ENCODE results near the gene BTBD9. TPM values are rescaled to one million over a fixed set of nuclear protein-coding genes. Genes with fewer than 3 reads are reported as not detected.

Gene BTBD9
- total and polyA plus RNA-seq, 2 donors (not counting 1 experiment from before 2014, with no cell fraction given) = 4.1 to 48.9 TPM

- Histone ChIP-seq H4K20me1 (ENCODE audit: control insufficient read depth, insufficient read depth, low read length, poor library complexity, severe bottlenecking) (no peaks in the 10 kb centered on the region), H3K9me3 (ENCODE audit: control extremely low read depth in 1 of 3, control insufficient read depth in 2 of 3, insufficient read depth in 1 of 3, low read length in 2 of 3) (no peaks in the 10 kb centered on the region), H3K4me3 (ENCODE audit: control extremely low read depth in 1 of 5, extremely low read depth in 1 of 5, insufficient read depth in 1 of 5, low read depth in 2 of 5, low read length in 4 of 5) (no peak overlapping the region), H3K27me3 (replicated peaks in 1 of 4; ENCODE audit: control extremely low read depth in 1 of 4, control insufficient read depth in 3 of 4, insufficient read depth in 4 of 4, low read length in 3 of 4) (no peaks in the 10 kb centered on the region), H3K27ac (ENCODE audit: low read length in 2 of 2) (no peak overlapping the region), H3K79me2 (ENCODE audit: control insufficient read depth, insufficient read depth, low read length) (no peaks in the 10 kb centered on the region), H3K4me2 (replicated peaks; ENCODE audit: low read depth, low read length, poor library complexity, severe bottlenecking) (no peak overlapping the region), H3K9ac (ENCODE audit: low read length) (no peak overlapping the region), H2AFZ (ENCODE audit: insufficient read depth, low read depth, low read length, poor library complexity, severe bottlenecking) (no peak overlapping the region), H3K36me3 (replicated peaks in 1 of 2; ENCODE audit: control extremely low read depth in 1 of 2, control insufficient read depth in 1 of 2, extremely low read depth in 1 of 2, insufficient read depth in 2 of 2, low read length in 1 of 2) (no peaks in the 10 kb centered on the region), H3K4me1 (ENCODE audit: control insufficient read depth in 2 of 2, insufficient read depth in 2 of 2, low read length in 2 of 2) (no peaks in the 10 kb centered on the region)
- ChIA-PET POLR2A (no interaction called here), CTCF (no interaction called here)
- 97% methylated on average over 2 of the region's 3 CpGs for WGBS (ENCODE audit: insufficient coverage)
- intact Hi-C loops (cut with micrococcal nuclease) = no loop called here
- Mint-ChIP-seq H3K4me1 (no peaks in the 10 kb centered on the region), H3K27ac (no peak overlapping the region), H3K27me3 (no peaks in the 10 kb centered on the region), H3K4me3 (no peak overlapping the region), H3K9me3 (ENCODE audit: insufficient read depth) (peaks cover 2% of the 10 kb centered on the region)
- TF ChIP-seq EZH2 (IDR thresholded peaks at IDR 0.05; ENCODE audit: borderline replicate concordance, insufficient read depth, low read depth, low read length, poor library complexity, severe bottlenecking) (no peak), CTCF (IDR thresholded peaks at IDR 0.05) (no peak)
- ATAC-seq (ENCODE audit: low read depth) (no peak), DNase-seq (no peak)
Observed at GRCh38 chr6:38216451-38216850, 423.3 kb downstream of the BTBD9 start.

GRCh38 chr6:38215651-38216311 lies 423.9 kb downstream of the BTBD9 start:
- H2AFZ ChIP-seq (ENCODE audit: insufficient read depth, low read depth, low read length, poor library complexity, severe bottlenecking) = no peak overlapping the region
- H3K27ac Mint-ChIP-seq = no peak overlapping the region
- TF ChIP-seq EZH2 (IDR thresholded peaks at IDR 0.05; ENCODE audit: borderline replicate concordance, insufficient read depth, low read depth, low read length, poor library complexity, severe bottlenecking) (no peak), CTCF (IDR thresholded peaks at IDR 0.05) (no peak)
- no peaks in the 10 kb centered on the region for H4K20me1 ChIP-seq (ENCODE audit: control insufficient read depth, insufficient read depth, low read length, poor library complexity, severe bottlenecking)
- H3K9ac ChIP-seq (ENCODE audit: low read length) = no peak overlapping the region
- DNase-seq = no peak
- H3K9me3 ChIP-seq (ENCODE audit: control extremely low read depth in 1 of 3, control insufficient read depth in 2 of 3, insufficient read depth in 1 of 3, low read length in 2 of 3) = no peaks in the 10 kb centered on the region
- H3K27me3 Mint-ChIP-seq = no peaks in the 10 kb centered on the region
- no peak overlapping the region for H3K4me2 ChIP-seq (replicated peaks; ENCODE audit: low read depth, low read length, poor library complexity, severe bottlenecking)
- intact Hi-C loops (cut with micrococcal nuclease) = no loop called here
- peaks cover 2% of the 10 kb centered on the region for H3K9me3 Mint-ChIP-seq (ENCODE audit: insufficient read depth)
- CTCF ChIA-PET = no interaction called here
- no peak for ATAC-seq (ENCODE audit: low read depth)
- POLR2A ChIA-PET = no interaction called here
- no peak overlapping the region for H3K4me3 Mint-ChIP-seq
- no peaks in the 10 kb centered on the region for H3K4me1 ChIP-seq (ENCODE audit: control insufficient read depth in 2 of 2, insufficient read depth in 2 of 2, low read length in 2 of 2)
- no peak overlapping the region for H3K4me3 ChIP-seq (ENCODE audit: control extremely low read depth in 1 of 5, extremely low read depth in 1 of 5, insufficient read depth in 1 of 5, low read depth in 2 of 5, low read length in 4 of 5)
- no peaks in the 10 kb centered on the region for H3K27me3 ChIP-seq (replicated peaks in 1 of 4; ENCODE audit: control extremely low read depth in 1 of 4, control insufficient read depth in 3 of 4, insufficient read depth in 4 of 4, low read length in 3 of 4)
- H3K36me3 ChIP-seq (replicated peaks in 1 of 2; ENCODE audit: control extremely low read depth in 1 of 2, control insufficient read depth in 1 of 2, extremely low read depth in 1 of 2, insufficient read depth in 2 of 2, low read length in 1 of 2) = no peaks in the 10 kb centered on the region
- WGBS (ENCODE audit: insufficient coverage) = 94% methylated on average over 2 of the region's 5 CpGs
- H3K27ac ChIP-seq (ENCODE audit: low read length in 2 of 2) = no peak overlapping the region
- no peaks in the 10 kb centered on the region for H3K4me1 Mint-ChIP-seq
- H3K79me2 ChIP-seq (ENCODE audit: control insufficient read depth, insufficient read depth, low read length) = no peaks in the 10 kb centered on the region

Data from B cell (primary cell).